Fibroblast of the conjunctiva (primary cell): ENCODE measurements around the gene CCN6.
A peak's percentile ranks its signal among the peaks of the same experiment; 100 is the strongest.
"Not testable (repeated sequence)": the region's sequence is repeated elsewhere in the genome, so short reads cannot be mapped to it uniquely, and the experiment has no call there.

ENCODE experiments used
- DNase-seq: peaks from one replicate; pipeline ENCODE4 v3.0.0-alpha.2; 2010; ENCODE audit warnings: low read depth

Gene CCN6

DNA sequence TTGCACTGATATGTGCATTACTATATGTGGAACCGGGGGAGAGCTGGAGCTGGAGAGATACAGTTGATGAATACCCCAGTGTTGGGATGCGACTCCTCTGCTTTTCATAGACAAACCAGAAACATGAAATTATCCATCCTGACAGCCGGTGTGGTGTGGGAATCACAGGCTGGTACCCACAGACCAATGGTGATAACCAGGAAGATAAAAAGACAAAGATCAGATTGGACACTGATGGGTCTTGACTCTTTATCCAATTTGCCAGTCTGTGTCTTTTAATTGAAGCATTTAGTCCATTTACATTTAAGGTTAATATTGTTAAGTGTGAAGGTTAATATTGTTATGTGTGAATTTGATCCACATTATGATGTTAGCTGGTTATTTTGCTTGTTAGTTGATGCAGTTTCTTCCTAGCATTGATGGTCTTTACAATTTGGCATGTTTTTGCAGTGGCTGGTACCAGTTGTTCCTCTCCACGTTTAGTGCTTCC is 2.6 kb upstream of the CCN6 start:
- not testable (repeated sequence) for DNase-seq

DNA sequence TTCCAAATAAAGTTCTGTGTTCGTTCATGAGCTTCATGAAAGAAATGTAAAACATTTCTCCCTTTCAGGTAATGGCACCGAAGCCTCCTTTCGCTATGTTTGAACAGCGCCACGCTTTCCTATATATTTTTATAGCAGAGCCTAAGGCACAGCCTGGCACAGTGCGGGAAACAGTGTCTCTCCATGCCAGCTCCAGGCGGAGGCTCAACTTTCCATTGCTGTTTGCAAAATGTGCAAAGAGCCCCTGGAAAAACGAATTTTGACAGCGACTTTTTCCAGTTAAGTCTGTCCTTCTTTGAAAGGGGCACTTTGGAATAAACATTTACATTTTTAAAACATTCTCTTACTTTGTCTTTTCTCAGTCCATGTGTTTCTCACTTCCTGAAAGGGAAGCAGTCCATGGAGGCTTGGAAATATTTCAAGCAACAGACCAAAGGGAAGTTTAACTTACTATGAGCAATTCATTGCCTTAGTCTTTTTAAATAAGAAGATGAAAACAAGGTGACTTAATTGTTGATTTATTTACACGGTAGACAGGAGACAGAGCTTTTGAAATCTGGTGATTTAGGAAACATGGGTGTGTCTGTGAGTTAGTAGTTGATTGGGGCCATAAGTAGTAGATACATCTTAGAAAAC is 769 bp downstream of the CCN6 start:
- no peak for DNase-seq

DNA sequence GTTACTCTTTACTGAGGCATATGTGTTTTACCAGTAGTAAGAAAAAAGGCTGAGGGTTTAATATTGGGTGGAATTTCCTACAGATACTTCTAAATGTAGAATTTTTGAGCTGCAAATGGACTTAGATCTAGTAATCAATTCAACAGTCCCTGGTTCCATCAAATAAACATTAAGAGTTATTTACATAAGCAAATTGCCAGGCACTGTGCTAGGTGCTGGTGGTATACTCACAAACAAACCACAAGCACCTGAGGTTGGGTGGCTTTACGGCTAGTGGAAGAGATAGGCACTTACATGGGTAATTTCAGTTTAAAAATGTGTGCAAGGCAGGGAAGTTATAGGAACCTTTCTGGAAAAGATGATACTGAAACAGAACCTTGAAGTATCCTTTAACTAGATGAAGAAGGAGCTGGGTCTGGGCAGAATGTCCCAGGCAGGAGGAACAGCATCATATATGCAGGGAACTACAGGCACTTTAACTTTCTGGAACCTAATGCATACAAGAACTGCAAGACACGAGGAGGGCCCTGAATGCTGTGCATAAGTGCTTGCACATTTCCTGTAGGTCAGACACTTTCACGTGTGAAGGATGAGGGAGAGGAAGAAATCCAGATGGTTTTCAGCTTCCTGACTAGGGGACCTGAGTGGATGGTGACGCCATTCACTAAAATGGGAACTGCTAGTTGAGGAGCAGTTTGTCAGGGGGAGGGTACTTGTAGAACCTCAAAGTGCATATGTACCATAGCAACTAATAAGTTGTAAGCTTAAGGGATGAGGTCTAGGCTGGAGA is 4.5 kb downstream of the CCN6 start:
- no peak for DNase-seq

DNA sequence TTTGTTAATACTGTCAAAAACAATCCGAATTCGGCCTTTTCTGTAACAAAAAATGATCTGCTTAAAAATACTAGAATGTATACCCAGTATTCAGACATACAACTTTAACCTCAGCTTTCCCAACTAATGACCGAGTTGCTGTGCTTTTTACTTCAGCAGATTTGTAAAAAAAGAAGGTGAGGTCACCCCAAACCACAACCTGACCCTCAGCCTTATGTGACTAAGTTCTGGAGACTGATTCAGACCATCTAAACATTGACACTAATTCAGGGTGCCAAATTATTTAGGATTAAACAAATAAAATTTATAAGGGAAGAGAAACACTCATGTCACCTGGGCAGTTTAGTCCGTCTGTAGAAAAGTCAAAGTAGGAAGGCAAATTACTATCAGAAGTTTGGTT is 7.7 kb downstream of the CCN6 start:
- DNase-seq, result no peak

- DNase-seq, result no peak
These were observed 9.1 kb downstream of the CCN6 start for GRCh38 chr6:112062966-112063365.

GRCh38 chr6:112065426-112065986 is 11.6 kb downstream of the CCN6 start:
- DNase-seq, result no peak

DNA sequence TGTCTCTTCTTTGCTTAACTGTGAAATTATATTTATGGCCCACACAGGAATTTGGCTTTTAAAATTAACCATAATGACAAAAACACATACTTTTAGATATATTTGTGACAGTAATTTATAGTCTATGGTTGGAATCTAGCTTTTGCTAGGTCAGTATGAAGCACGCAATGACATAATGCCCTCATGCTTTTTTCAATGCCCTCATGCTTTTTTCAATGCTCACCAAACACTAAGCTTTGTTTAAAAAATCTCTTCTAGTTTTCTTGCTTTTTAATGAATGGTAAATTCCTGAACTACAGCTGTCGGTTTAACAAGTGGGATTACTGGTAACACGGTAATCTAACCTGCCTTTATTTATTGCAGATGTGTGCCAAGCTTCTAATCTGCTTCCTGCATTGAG is 12.7 kb downstream of the CCN6 start:
- DNase-seq, result no peak

GRCh38 chr6:112081569-112081968 is 27.7 kb downstream of the CCN6 start:
- DNase-seq, result no peak

DNA sequence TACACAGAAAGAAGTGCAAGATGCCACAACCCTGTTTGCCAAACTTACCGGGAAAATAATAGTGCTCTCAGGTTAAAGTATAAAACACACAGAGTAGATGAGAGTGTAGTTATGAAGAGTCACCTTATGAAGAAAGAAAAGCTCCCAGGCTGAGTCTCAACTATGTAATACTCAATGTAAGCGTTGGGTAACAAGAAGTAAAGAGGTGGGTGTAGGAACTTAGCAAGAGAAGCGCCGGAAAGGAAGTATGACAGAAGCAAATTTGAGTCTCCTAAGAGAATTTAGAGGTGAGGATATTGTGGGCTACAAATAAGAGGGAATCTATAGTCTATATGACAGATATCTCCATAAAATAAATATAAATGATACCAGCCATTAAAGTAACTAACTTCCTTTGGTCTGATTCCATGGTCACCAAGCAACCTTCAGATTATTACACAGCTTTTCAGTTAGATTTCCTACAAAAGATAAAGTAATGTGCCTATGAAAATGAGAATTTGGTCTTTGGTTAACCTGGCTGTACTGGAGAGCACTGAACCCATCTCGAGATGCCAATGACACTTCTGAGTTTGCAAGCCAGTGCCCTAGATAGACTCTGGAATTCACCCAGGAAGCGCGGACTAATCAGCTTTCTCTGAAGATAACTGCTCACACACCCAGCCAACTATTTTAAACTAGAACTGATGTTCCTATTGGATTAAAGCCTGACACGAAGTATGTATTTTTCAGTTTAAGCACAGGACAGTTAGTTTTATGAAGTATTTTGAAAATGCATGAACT is 31.6 kb downstream of the CCN6 start:
- DNase-seq, result no peak

DNA sequence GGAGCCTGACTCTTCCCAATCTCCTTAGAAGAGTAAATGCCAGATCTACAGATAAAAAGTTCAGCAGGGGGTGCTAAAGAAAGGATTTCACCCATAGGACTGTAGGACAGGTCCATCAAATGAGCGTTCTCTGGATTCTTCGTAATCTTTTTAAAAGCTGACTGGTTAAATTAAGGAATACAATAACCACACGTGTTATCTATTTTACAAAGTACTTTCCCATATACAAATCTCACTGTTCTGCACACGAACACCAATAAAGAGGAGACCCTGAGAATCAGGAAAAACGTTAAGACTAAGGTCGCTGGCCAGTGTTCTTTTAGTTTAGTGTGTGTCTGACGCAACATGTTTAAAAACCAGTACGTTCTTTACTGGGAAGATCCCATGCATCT is 32.8 kb downstream of the CCN6 start:
- DNase-seq, result peak; percentile 39

DNA sequence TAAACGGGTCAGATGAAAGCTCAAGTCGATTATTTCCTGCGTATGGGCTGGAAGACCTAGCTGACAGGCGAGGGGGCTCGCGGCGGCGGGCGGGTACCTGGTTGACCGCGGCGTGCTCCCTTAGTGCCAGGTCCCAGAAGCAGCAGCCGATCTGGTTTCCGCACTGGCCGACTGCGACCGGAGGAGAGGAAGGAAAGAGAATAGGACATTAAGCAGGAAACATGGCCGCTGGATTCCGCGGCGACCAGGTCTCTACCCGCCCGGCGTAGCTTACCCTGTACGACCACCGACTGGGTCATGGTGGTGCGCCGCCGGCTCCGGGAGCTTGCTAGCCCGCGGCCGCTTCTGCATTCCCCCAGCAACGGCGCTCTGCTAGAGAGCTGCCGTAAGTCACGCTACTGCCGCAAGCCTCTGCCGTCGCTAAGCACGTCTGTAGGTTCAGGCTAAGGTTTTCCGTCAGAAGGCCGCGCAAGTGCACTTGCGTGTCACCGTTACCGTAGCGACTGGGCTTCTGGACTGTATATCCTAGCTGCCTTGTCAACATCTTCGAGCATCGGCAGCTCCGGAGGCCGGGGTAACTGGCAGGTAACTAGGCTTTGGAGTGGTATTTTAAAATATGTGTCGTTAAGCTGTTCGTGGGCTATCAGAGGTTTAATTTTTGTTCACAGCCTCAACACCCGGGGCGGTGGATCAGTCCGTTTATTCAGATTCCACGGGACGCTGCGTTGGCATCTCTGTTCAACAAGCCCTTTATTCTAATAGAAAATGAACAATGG is 33.4 kb downstream of the CCN6 start, which contains the start of the genes FAM229B and TUBE1:
Gene FAM229B (plus strand): TSS at position 456 of the 776 bp plus-strand sequence. CDS start 11,693 bp downstream, outside the sequence.
Gene TUBE1 (minus strand): TSS at position 347 of the 776 bp plus-strand sequence. CDS start 48 bp downstream, at position 299.
- DNase-seq, result peak; percentile 99

- DNase-seq, result no peak
These were observed 34.0 kb downstream of the CCN6 start for GRCh38 chr6:112087916-112088315.

GRCh38 chr6:112096901-112097300 is 43.0 kb downstream of the CCN6 start:
- no peak for DNase-seq

DNA sequence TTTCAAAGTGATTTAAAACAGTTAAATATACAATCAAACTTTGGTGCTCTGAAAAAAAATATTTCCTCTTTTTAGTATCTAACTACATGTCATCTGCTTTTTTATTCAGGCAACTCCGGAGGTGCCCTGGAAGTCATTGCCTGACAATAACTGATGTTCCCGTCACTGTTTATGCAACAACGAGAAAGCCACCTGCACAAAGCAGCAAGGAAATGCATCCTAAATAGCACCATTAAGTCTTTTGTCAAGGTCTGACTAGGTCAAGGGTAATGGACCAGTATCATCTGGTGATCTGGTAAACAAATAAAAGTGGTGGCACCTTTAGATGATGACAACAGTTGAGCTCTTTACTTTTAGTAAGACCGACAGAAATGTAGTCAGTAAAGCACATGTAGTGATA is 46.7 kb downstream of the CCN6 start:
- no peak for DNase-seq

DNA sequence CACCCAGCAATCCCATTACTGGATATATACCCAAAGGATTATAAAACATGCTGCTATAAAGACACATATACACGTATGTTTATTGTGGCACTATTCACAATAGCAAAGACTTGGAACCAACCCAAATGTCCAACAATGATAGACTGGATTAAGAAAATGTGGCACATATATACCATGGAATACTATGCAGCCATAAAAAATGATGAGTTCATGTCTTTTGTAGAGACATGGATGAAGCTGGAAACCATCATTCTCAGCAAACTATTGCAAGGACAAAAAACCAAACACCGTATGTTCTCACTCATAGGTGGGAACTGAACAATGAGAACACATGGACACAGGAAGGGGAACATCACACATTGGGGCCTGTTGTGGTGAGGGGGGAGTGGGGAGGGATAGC is 52.1 kb downstream of the CCN6 start:
- not testable (repeated sequence) for DNase-seq

GRCh38 chr6:112106562-112106961 is 52.7 kb downstream of the CCN6 start:
- no peak for DNase-seq

GRCh38 chr6:112109262-112109661 is 55.4 kb downstream of the CCN6 start:
- no peak for DNase-seq

- no peak for DNase-seq
These were observed 59.5 kb downstream of the CCN6 start for GRCh38 chr6:112113431-112113830.

DNA sequence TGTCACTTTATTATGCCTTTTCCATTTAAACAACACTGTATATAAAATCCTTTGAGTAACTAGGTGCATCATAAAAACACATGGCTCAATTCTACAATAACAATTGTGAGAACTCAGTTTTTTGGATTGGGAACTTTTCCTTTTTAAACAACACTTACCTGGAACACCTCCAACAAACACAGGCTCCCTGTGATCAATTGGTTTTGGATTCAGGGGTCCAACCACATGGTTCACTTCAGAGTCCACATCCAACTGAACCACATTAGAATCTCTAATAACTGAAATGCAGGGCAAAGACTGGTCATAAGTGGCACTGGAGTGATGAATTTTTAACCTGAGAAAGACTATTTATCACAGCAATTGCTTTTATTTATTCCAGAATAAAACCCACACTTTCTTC is 60.0 kb downstream of the CCN6 start:
- DNase-seq, result no peak

- DNase-seq, result no peak
These were observed 60.8 kb downstream of the CCN6 start for GRCh38 chr6:112114577-112115223.

- no peak for DNase-seq
These were observed 62.3 kb downstream of the CCN6 start for GRCh38 chr6:112116221-112116620.
